GF-D8 (cell line): Measurements from ENCODE around the gene TYW1.
"Not testable (repeated sequence)": the region's sequence is repeated elsewhere in the genome, so short reads cannot be mapped to it uniquely, and the experiment has no call there.

Source experiments
- DNase-seq: peaks from one replicate; lab custom pipeline; 2025; lab: John Stamatoyannopoulos, UW

The TYW1 gene, protein sequence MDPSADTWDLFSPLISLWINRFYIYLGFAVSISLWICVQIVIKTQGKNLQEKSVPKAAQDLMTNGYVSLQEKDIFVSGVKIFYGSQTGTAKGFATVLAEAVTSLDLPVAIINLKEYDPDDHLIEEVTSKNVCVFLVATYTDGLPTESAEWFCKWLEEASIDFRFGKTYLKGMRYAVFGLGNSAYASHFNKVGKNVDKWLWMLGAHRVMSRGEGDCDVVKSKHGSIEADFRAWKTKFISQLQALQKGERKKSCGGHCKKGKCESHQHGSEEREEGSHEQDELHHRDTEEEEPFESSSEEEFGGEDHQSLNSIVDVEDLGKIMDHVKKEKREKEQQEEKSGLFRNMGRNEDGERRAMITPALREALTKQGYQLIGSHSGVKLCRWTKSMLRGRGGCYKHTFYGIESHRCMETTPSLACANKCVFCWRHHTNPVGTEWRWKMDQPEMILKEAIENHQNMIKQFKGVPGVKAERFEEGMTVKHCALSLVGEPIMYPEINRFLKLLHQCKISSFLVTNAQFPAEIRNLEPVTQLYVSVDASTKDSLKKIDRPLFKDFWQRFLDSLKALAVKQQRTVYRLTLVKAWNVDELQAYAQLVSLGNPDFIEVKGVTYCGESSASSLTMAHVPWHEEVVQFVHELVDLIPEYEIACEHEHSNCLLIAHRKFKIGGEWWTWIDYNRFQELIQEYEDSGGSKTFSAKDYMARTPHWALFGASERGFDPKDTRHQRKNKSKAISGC

DNA sequence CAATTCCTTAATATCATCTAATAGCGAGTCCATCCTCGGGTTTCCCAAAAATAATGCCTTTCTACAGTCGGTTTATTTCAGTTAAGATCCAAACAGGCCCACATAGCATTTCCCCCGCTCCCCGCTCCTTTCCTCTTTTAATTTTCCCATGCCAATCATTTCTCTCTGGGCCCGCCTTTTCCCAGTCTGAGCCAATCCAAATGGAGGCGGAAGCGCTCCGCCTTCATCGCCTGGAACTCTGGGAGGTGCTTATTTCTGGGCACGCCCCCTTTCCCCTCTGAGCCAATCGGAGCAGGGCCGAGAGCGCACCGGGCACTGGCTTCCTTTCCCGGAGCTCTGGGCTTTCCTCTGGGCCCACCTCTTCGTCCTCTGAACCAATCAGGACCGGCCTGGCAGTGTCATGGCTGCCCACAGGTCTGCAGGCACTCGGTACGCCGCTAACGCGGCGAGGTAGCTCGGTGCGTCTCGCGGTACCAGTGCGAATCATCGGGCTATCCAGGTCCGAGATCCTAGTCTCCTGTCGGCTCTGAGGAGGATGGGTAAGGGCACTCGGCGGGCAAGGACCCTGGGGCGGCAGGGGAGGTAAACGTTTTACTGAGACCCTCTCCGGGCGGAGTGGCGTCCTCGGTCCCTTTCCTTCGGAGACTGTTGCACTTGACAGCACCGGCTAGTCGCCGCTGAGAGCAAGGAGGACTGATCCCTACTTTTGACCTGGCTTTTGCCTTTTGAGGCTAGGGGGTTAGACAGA, at the start of gene TYW1:
Gene TYW1, plus strand, starts transcription at position 390 of the 748 bp plus-strand sequence. Its CDS starts 146 bp downstream, at position 536.
- DNase-seq = peak; percentile 99

DNA sequence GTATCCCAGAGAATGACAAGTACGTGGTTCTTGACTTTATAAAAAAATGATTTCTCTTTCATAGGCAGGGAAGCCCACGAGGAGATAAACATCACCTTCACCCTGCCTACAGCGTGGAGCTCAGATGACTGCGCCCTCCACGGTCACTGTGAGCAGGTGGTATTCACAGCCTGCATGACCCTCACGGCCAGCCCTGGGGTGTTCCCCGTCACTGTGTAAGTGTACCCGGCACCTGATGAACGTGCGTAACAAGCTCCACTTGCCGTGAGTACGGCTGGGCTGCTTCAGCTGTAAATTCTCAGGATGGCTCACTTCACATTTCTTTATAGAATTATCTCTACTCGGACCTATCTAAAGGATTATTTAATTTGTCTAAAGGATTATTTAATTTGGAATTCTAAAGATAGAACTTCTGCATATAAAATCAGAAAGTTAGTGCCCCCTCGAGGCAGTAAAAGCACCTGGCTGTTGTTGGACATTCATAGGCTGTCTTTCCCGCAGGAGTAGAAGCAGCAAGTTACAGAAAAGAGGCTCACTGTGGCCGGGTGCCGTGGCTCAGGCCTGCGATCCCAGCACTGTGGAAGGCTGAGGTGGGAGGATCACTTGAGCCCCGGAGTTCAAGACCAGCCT, 48.0 kb upstream of the TYW1 start:
- no peak for DNase-seq

DNA sequence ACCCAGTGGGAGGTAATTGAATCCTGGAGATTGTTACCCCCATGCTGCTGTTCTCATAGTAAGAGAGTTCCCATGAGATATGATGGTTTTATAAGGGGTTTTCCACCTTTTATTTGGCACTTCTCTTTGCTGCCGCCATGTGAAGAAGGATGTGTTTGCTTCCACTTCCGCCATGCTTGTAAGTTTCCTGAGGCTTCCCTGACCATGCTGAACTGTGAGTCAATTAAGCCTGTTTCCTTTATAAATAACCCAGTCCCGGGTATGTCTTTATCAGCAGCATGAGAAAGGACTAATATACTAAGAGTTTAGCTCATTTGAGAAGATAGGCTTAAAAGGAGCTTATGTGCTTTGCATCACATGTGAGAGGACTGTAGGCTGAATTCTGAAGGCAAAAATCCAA, 46.3 kb upstream of the TYW1 start:
- DNase-seq = no peak

DNA sequence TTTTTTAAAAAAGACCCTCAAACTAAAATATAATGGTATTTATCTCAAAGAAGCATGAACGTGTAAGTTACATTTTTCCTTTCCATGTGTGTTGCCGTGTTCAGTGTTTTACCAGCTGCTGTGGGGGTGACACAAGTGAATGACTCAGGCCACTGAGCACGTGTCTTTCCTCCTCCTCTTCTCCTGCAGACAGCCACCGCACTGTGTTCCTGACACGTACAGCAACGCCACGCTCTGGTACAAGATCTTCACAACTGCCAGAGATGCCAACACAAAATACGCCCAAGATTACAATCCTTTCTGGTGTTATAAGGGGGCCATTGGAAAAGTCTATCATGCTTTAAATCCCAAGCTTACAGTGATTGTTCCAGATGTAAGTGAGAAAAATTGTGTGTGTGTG, 45.9 kb upstream of the TYW1 start:
- DNase-seq = no peak

DNA sequence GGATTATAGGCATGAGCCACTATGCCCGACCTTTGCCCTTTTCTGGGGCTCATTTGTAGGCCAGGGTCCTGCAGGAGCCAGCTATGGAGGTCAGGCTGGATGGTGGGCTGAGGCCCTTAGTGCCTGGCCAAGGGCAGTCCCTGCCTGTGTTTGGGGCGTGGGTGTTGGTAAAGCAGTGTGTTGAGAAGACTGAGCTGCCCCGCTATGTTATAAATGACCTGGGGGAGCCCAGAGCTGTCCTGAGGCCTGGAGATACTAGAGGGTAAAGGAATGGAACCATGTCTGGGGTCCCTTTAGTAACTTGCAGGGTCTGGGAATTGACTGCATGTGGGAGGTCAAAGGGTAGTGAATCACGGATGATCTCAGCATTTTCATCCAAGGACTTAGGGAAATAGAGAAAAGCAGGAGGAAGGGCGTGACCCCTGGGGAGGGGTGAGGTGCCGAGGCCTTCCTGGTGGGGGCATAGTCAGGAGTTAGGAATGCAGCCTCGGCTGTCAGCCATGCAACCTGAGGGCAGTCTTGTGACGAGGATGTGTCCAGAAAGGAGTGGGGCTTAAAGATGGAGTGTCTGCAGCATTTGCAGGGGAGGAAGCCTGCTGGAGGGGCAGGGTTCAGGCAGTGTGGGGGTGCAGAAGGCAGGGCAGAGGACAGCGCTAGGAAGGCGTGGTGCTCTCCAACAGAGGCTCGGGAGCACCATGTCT, 44.1 kb upstream of the TYW1 start:
- DNase-seq = no peak

DNA sequence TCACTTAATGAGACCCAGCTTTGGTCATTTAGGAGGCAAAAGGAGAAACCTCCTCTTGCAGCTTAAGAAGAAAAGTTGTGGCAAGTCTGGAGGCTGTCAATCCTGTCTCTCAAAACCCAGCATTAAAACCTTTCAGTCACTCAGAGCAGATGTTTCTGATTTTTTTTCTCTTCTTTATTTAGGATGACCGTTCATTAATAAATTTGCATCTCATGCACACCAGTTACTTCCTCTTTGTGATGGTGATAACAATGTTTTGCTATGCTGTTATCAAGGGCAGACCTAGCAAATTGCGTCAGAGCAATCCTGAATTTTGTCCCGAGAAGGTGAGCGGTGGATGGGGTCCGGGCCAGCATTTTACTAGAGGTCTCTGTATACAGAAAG, 43.6 kb upstream of the TYW1 start:
- DNase-seq = no peak

DNA sequence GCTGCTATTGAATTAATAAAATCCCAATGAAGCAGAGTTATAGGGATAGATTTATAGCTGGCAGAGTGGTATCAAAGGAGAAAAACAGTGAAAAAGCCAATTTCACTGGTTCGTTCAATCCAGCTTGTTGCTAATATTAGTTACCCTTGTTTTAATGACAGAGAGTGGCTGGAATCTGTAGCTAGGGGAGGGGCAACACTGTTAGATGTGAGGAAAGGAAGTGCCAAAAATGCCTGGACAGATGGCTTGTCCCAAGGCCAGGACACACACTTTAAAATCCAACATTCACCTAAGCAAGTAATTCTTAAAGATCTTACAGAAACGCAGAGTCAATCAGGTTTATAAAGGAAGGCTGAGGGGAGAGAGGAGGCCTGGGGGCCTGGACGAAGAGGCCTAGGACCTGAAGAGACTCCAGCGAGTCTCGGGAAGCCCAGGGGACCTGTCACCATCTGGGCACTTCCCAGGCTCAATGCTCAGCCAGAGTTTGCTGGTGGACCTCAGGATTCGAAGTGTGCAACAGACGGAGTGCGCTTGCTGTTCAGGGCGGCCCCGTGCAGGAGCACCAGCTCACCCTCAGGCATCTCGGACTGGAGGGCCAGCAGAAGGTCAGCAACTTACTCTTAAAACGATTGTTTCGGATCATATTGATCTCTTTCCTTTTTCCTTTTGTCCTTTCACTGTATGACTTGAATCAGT, 38.9 kb upstream of the TYW1 start:
- no peak for DNase-seq

DNA sequence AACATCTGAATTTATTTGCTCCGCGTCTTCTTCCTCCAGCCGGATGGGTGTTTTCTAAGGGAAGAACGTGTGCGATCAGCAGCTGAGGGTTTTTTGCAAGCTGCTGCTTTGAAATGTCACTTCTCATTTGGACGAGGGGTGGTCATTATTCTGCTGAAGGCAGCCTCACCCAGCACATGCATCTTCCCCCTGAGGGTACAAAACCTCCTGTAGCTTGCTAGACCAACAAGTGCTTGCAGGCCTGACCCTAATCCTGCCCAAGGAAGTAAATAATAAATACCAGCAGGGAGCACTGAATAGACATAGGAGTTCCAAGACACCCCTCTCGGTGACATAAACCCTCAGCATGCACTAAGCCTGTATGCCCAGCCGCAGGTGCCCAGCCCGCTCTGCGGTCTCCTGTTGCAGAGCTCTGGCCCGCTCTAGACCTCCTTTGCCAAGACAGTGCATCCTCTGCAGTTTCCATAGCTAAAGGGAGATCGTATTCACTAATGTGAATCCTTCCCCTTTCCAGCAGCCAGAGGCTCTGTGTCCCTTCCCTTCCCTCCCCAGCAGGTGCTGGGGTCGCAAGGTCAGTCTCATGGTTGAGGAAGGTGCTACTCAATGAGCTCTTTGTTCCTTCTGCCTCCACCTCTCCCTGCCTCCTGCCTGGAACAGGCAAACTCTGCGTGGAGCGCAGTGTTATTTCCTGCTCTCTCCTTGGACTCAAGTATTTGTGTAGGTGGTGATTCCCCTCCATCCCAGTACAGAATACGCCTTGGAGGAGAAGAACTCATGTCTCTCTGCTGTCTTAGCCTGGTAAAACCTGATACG, 37.9 kb upstream of the TYW1 start:
- DNase-seq = no peak

DNA sequence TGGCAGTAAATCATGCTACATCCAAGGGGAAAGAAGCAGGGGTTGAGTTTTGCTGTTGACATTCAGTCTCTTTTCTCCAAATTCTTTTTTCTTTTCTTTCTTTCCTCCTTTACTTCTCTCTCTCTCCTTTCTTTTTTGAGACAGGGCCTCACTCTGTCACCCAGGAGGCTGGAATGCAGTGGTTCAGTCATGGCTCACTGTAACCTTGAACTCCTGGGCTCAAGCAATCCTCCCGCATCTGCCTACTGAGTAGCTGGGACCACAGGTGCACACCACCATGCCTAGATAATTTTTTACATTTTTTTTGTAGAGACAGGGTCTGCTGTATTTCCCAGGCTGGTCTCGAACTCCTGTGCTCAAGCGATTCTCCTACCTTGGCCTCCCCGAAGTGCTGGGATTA, 36.4 kb upstream of the TYW1 start:
- DNase-seq = no peak

DNA sequence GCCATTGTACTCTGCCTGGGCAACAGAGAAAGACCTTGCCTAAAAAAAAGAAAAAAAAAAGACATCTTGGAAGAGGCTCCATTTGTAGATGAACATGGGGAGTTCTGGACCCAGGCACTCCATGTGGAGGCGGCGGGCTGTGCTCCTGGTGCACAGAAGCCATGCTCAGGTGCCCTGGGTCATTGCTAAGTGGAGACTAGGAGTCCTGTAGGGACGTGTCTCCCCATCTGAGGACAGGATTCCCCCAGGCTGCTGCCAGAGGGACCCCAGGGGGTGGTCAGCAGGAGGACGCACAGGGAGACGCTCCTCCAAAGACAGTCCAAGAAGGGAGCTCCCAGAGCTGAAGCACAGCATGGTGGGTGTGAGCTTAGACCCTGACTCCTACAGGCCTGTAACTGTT, 35.5 kb upstream of the TYW1 start:
- DNase-seq = no peak

DNA sequence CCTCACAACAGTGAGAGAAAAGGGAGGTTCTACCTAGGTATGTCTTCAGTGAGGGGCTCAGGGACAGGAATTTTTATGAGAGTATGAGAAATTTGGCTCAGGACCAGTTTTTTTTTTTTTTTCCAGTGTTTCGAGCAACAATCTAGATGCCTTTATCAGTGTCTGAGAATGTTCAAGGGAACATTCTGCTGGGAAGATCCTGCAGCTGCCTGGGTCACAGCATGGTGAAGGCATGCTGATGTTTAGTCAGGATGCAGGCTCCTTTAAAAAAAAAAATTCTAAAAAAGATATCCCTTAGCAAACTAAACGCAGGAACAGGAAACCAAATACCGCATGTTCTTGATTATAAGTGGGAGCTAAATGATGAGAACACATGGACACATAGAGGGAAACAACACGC, 32.2 kb upstream of the TYW1 start:
- DNase-seq = no peak

DNA sequence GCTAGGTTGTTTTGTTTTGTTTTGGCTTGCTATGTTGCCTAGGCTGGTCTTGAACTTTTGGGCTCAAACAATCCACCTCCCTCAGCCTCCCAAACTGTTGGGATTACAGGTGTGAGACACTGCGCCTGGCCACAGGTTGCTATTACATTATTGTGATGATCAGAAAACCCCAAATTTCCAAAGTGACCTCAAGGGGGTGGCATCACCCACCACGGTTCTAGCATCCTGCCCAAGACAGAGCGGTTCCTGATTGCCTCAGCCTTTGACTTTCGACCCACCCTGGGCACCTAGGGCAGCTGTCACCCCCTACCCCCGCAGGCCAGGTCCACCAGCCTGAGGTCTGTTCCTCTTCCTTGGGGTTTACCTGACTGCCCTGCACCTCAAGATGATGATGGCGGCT, 29.6 kb upstream of the TYW1 start:
- DNase-seq = no peak

DNA sequence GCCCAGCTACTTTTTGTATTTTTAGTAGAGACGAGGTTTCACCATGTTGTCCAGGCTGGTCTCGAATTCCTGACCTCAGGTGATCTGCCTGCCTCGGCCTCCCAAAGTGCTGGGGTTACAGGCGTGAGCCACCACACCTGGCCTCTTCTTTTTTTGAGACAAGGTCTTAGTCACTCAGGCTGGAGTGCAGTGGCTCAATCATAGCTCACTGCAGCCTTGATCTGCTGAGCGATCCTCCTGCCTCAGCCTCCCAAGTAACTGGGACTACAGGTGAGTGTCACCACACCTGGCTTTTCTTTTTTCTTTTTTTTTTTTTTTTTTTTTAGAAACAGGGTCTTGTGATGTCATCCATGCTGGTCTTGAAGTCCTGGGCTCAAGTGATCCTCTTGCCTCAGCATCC, 27.6 kb upstream of the TYW1 start:
- DNase-seq = not testable (repeated sequence)

DNA sequence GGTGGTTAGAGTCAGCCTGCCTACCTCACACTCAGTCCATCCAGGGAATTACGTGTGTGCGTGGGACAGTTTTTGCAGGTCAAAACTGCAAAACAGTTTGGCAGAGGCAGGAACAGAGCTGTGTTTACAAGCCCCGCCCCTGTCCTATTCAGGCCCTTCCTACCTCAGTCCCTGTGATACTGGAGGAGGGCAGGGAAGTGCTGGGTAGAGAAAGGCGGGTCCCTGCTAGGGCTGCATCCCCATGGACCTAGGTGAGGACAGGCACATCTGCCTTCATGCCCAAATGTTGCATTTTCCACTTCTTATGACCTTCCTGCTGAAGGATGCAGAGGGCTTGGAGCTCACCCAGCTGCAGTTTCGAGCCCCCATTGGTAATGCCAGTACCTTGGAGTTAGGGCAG, 26.3 kb upstream of the TYW1 start:
- DNase-seq = no peak

DNA sequence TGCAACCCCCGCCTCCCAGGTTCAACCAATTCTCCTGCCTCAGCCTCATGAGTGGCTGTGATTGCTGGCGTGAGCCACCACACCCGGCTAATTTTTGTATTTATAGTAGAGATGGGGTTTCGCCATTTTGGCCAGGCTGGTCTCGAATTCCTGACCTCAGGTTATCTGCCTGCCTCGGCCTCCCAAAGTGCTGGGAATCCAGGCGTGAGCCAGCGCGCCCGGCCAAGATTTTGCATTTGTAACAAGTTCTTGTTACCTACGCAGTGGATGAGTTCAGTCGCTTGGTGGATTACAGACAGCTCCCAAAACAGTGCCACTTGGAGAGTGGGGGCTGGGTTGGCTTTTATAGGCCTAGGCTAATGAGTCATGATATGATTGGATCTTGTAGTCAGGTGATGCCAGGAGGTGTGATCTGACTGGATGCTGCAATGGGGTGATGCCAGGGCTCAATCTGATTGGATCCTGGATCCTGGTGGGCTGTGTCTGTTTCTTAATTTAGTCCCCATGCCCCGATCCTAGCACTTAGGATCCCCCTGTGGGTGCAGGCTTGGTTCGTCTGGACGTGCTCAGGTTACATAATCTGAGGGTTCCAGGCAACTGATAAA, 21.5 kb upstream of the TYW1 start:
- no peak for DNase-seq

DNA sequence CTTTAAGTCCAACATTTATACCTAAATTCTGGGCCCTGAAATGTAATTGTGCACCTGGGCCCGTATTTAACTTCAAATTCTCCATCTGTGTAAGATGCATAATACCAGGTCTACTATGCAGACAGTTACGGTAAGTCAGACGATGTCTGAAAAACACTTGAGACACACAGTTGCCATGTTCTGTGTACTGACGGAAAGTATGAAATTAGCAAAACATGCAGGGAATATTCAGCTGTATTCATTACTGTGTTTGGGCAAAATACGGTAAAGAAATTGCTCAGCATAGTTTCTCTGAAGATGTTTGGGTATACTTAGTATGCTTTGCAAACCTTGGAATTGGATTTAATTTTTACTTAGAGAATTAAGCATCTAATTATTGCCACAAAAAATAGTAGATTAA, 18.3 kb upstream of the TYW1 start:
- DNase-seq = not testable (repeated sequence)

DNA sequence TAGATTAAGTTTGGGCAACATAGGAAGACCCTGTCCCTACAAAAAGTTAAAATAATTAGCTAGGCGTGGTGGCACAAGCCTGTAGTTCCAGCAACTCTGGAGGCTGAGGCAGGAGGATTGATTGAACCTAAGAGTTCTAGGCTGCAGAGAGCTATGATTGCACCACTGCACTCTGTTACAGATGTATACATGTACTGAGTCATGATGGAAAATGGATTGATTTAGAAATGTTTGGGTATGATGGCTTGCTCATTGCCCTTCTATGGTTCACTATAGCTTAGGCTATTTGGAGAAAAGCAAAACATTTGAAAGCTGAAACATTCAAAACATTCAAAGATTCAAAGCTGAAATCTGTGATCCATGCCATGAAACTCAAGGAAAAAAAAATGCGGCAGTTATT, 17.6 kb upstream of the TYW1 start:
- not testable (repeated sequence) for DNase-seq

DNA sequence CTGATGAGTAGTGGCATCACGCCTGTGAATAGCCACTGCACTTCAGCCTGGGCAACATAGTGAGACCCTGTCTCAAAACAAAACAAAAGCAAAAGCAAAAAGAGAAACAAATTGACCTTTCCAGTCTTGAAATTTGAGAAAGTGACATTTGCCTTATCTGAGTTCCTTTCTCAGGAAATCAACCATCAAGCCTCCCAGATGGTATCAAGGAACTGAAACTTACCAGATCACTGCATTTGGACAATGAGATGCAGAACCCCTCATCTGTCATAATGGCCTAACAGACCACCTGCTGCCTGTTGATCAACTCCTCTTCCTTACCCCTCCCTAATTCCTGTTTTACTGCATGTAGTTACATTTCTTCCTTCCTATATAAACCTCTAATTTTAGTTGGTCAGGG, 16.3 kb upstream of the TYW1 start:
- DNase-seq = not testable (repeated sequence)

DNA sequence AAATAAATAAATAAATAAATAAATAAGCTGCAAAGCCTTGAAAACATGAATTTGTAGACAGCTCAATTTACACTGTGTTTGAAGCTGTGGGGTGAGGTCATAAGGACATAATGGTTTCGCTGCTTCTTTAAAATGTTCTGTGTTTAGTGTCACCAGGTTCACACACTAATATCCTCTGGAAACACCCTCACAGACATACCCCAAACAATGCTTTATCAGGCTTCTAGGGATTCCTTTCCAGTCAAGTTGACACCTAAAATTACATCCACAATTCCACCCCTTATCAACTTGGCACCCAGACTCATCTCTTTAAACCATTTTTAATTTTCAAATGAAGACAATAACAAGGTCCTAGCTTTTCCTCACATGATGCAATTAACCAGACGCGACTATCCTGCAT, 7.1 kb upstream of the TYW1 start:
- not testable (repeated sequence) for DNase-seq

DNA sequence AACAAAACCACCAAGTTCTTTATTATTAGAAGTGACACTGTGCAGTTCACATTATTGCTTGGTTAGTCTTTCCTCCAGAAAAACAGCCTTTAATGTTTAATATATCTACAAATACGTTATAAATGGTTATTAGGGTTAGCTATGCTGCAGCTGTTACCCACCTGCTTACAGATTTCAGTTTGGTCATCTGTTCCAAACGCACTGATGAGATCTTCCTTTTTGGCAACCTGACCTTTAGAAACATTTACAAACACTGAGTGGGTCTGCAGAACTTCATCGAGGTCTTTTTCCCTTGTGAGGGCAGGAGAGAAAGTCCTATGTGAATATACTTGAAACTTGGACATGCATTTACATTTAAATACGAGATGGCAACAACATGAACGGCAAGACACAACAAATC, 2.6 kb upstream of the TYW1 start:
- not testable (repeated sequence) for DNase-seq
